PC-3 (cell line): ENCODE results near the gene PLEKHA5. TPM values are rescaled to one million over a fixed set of nuclear protein-coding genes. Genes with fewer than 3 reads are reported as not detected.

Experiments used
- ATAC-seq: fragments of 200-7000 bp; cut with Tn5 transposase; 2 replicates; pipeline ENCODE4 v1.9.1; 2020; ENCODE audit warnings: mild to moderate bottlenecking, moderate library complexity
- BruUV-seq: library from RNA; stranded (reverse); fragments of 400-500 nt; replicated peaks from 2 replicates; lab custom pipeline; 2021; lab: Mats Ljungman, UMichigan
- CTCF ChIA-PET: fragments of 300-600 bp; sonication (Branson Sonifier 250); formaldehyde crosslinking; loops from one replicate; lab custom pipeline; 2022; ENCODE audit warnings: antibody characterized with exemption; lab: Charles Lee
- POLR2A ChIA-PET: fragments of 300-600 bp; sonication (Branson Sonifier 250); formaldehyde crosslinking; loops from one replicate; lab custom pipeline; 2022; ENCODE audit warnings: antibody characterized with exemption; ENCODE audit not compliant: unreplicated experiment; lab: Charles Lee
- DNase-seq: peaks from one replicate; pipeline ENCODE4 v3.0.0-alpha.2; 2015
- H2AFZ ChIP-seq: fragments of 300-600 bp; sonication (generic); 2 replicates; pipeline ENCODE4 v1.6.0; 2016; ENCODE audit warnings: antibody characterized with exemption, low read length
- H3F3A ChIP-seq: fragments of 300-600 bp; sonication (generic); one replicate; pipeline ENCODE4 v1.6.0; 2017; ENCODE audit warnings: antibody characterized with exemption, low read length, control low read depth, mild to moderate bottlenecking; ENCODE audit not compliant: unreplicated experiment
- H3K27ac ChIP-seq: fragments of 300-600 bp; sonication (generic); 2 replicates; pipeline ENCODE4 v1.5.1; 2016; ENCODE audit warnings: mild to moderate bottlenecking, low read length
- H3K27me3 ChIP-seq: fragments of 300-600 bp; sonication (generic); 2 replicates; pipeline ENCODE4 v1.6.1; 2016; ENCODE audit warnings: low read length, mixed read lengths
- H3K36me3 ChIP-seq: fragments of 300-600 bp; sonication (generic); 2 replicates; pipeline ENCODE4 v1.6.1; 2016; ENCODE audit warnings: low read depth, mixed run types, low read length, mixed read lengths
- H3K4me1 ChIP-seq: fragments of 300-600 bp; sonication (generic); 2 replicates; pipeline ENCODE4 v1.5.1; 2016; ENCODE audit warnings: low read length; ENCODE audit not compliant: insufficient read depth
- H3K4me2 ChIP-seq: fragments of 300-600 bp; sonication (generic); 2 replicates; pipeline ENCODE4 v1.6.0; 2016; ENCODE audit warnings: low read length
- H3K4me3 ChIP-seq: fragments of 300-600 bp; sonication (generic); 2 replicates; pipeline ENCODE4 v1.5.1; 2016; ENCODE audit warnings: mild to moderate bottlenecking, low read length, mixed read lengths
- H3K79me2 ChIP-seq: fragments of 300-600 bp; sonication (generic); 2 replicates; pipeline ENCODE4 v1.6.1; 2017; ENCODE audit warnings: low read length, mixed read lengths
- H3K9ac ChIP-seq: fragments of 300-600 bp; sonication (generic); 2 replicates; pipeline ENCODE4 v1.6.0; 2016; ENCODE audit warnings: mild to moderate bottlenecking, low read length
- H3K9me2 ChIP-seq: fragments of 300-600 bp; sonication (generic); replicated peaks from 2 replicates; pipeline ENCODE4 v1.6.1; 2016; ENCODE audit warnings: mixed run types, low read length, mixed read lengths
- H3K9me3 ChIP-seq: fragments of 300-600 bp; sonication (generic); 2 replicates; pipeline ENCODE4 v1.6.1; 2016; ENCODE audit warnings: low read length, mixed read lengths
- H4K20me1 ChIP-seq: fragments of 300-600 bp; sonication (generic); 2 replicates; pipeline ENCODE4 v1.6.1; 2016; ENCODE audit warnings: low read length, mixed read lengths
- EZH2 ChIP-seq: fragments of 300-600 bp; sonication (generic); IDR thresholded peaks from one replicate; pipeline ENCODE4 v1.6.1; 2017; ENCODE audit warnings: antibody characterized with exemption, mild to moderate bottlenecking, low read length; ENCODE audit not compliant: unreplicated experiment
- EZH2phosphoT487 ChIP-seq: fragments of 300-600 bp; sonication (generic); IDR thresholded peaks from 2 replicates; pipeline ENCODE4 v1.6.1; 2018; ENCODE audit warnings: mild to moderate bottlenecking, antibody characterized with exemption, low read length, borderline replicate concordance
- intact Hi-C: fragments of 100-400 bp; cut with micrococcal nuclease; formaldehyde crosslinking; loops from 2 replicates; pipeline ENCODE4 v1.9.0; 2023
- total RNA-seq: library from RNA; depleted of rRNA; stranded (reverse); fragments of >200 nt; gene quantifications from 2 replicates; pipeline ENCODE4 v1.2.3, GENCODE V29; 2014
- TF ChIP-seq, protein P1 (sequence below): fragments of 300-600 bp; sonication (generic); conservative IDR thresholded peaks from 2 replicates; pipeline ENCODE4 v1.5.1; 2017; ENCODE audit warnings: antibody characterized with exemption, low read depth, mild to moderate bottlenecking, low read length

Gene PLEKHA5
- total RNA-seq, 1 experiment from 2014 or later: 16.7 TPM

DNA sequence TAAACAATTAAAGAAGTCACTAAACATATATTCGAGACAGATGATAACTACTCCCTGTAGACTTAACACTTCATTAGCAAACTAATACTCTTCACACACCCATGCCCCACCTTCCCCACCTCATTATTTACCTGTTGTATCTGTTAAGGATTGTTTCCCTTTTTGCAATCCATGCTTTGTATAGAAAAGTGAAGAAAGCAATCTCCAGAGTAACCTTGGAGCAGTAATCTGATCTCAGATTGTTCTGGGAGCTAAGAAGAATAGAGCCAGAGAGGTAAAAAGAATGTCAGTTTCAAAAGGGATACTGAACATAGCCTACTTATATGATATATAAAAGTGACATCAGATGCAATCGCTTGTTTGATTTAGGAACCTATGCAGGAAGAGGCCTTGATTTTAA is 37.4 kb downstream of the PLEKHA5 start:
- no peak overlapping the region for H2AFZ ChIP-seq
- no peak overlapping the region for H3K9ac ChIP-seq
- ChIA-PET POLR2A (no interaction called here), CTCF (no interaction called here)
- TF ChIP-seq EZH2 (no peak), EZH2phosphoT487 (no peak)
- TF ChIP-seq, protein P1, sequence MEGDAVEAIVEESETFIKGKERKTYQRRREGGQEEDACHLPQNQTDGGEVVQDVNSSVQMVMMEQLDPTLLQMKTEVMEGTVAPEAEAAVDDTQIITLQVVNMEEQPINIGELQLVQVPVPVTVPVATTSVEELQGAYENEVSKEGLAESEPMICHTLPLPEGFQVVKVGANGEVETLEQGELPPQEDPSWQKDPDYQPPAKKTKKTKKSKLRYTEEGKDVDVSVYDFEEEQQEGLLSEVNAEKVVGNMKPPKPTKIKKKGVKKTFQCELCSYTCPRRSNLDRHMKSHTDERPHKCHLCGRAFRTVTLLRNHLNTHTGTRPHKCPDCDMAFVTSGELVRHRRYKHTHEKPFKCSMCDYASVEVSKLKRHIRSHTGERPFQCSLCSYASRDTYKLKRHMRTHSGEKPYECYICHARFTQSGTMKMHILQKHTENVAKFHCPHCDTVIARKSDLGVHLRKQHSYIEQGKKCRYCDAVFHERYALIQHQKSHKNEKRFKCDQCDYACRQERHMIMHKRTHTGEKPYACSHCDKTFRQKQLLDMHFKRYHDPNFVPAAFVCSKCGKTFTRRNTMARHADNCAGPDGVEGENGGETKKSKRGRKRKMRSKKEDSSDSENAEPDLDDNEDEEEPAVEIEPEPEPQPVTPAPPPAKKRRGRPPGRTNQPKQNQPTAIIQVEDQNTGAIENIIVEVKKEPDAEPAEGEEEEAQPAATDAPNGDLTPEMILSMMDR: no peak
- H3K27me3 ChIP-seq: no peaks in the 10 kb centered on the region
- no peaks in the 10 kb centered on the region for H4K20me1 ChIP-seq
- no peaks in the 10 kb centered on the region for H3F3A ChIP-seq
- ATAC-seq: no peak
- no peaks in the 10 kb centered on the region for H3K36me3 ChIP-seq
- no TSS peak for BruUV-seq
- no peaks in the 10 kb centered on the region for H3K9me3 ChIP-seq
- no peak for DNase-seq
- no peaks in the 10 kb centered on the region for H3K9me2 ChIP-seq
- H3K4me2 ChIP-seq: no peak overlapping the region
- H3K27ac ChIP-seq: no peak overlapping the region
- H3K4me3 ChIP-seq: no peak overlapping the region
- intact Hi-C loops: no loop called here
- H3K79me2 ChIP-seq: peaks cover 31% of the 10 kb centered on the region
- H3K4me1 ChIP-seq: peaks cover 11% of the 10 kb centered on the region

DNA sequence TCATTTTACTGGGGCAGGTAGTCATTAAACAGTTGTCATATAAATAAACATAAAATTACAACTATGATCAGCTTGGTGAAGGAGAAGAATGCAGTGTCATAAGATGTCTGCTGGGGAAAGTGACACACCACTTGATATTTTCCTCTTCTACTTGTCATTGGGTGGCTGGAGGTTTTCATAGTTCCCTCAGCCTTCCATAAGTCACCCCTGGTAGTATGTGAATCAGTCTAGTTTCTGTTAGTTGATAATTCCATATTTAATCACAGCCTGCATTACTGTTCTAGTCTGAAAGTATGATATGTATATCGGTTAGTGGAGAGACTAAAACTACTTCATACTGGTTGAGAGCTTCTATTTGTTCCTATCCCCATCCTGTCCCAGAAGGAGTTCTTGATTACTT is 38.2 kb downstream of the PLEKHA5 start:
- Histone ChIP-seq H3F3A (no peaks in the 10 kb centered on the region), H3K4me1 (peaks cover 11% of the 10 kb centered on the region), H3K4me3 (no peak overlapping the region), H3K27ac (no peak overlapping the region), H3K9ac (no peak overlapping the region), H3K9me2 (no peaks in the 10 kb centered on the region), H3K79me2 (peaks cover 31% of the 10 kb centered on the region), H3K27me3 (no peaks in the 10 kb centered on the region), H3K9me3 (no peaks in the 10 kb centered on the region), H2AFZ (no peak overlapping the region), H3K36me3 (no peaks in the 10 kb centered on the region), H4K20me1 (no peaks in the 10 kb centered on the region), H3K4me2 (no peak overlapping the region)
- intact Hi-C loops: no loop called here
- ATAC-seq (no peak), DNase-seq (no peak)
- POLR2A ChIA-PET: no interaction called here
- CTCF ChIA-PET: no interaction called here
- TF ChIP-seq, protein P1: no peak
- no peak for TF ChIP-seq EZH2phosphoT487
- TF ChIP-seq EZH2: no peak
- no TSS peak for BruUV-seq

DNA sequence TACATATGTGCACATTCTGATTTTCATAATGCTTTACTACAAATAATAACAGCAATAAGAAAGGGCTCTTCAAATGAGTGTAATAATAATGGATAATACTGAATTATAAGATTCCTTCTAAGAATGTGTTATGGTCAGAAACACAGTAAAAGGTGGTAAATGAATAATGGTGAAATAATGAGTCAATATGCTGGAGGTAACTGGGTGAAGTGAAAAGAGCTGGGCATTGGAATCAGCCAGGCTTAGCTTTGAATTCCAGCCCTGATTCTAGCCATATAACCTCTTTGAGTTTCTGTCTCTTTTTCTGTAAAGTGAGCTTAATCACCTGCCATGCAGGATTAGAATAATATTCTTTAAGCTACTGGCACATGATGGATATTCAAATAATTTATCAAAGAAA is 39.1 kb downstream of the PLEKHA5 start:
- Histone ChIP-seq H3K4me3 (no peak overlapping the region), H3K4me1 (peaks cover 11% of the 10 kb centered on the region), H2AFZ (no peak overlapping the region), H3K9ac (no peak overlapping the region), H3F3A (no peaks in the 10 kb centered on the region), H3K27ac (no peak overlapping the region), H3K4me2 (no peak overlapping the region), H3K9me2 (no peaks in the 10 kb centered on the region), H3K9me3 (no peaks in the 10 kb centered on the region), H3K79me2 (peaks cover 31% of the 10 kb centered on the region), H3K36me3 (no peaks in the 10 kb centered on the region), H3K27me3 (no peaks in the 10 kb centered on the region), H4K20me1 (no peaks in the 10 kb centered on the region)
- CTCF ChIA-PET: no interaction called here
- POLR2A ChIA-PET: no interaction called here
- no peak for ATAC-seq
- TF ChIP-seq EZH2phosphoT487: no peak
- no peak for TF ChIP-seq EZH2
- TF ChIP-seq, protein P1: no peak
- intact Hi-C loops: no loop called here
- BruUV-seq: no TSS peak
- DNase-seq: no peak
